K562 (cell line): ENCODE measurements around the gene SMURF1.

Experiments used
- RAD21 ChIP-seq, 2 experiments: fragments of 250-450 bp in 1 of 2; fragments of 450-650 bp in 1 of 2; sonication (Bioruptor Pico) in 1 of 2; formaldehyde crosslinking in 1 of 2; IDR thresholded peaks in 1 of 2; conservative IDR thresholded peaks in 1 of 2; 2 replicates each; pipeline versions ENCODE4 v1.4.0 to v1.8.0; 2020 to 2022; ENCODE audit warnings: mild to moderate bottlenecking in 2 of 2, moderate library complexity in 1 of 2
- TF ChIP-seq, protein P1 (sequence below): sonication (generic); formaldehyde crosslinking; IDR thresholded peaks from 2 replicates; pipeline ENCODE4 v1.8.0; 2022; ENCODE audit warnings: mild to moderate bottlenecking, low read depth, missing genetic modification reagents

DNA sequence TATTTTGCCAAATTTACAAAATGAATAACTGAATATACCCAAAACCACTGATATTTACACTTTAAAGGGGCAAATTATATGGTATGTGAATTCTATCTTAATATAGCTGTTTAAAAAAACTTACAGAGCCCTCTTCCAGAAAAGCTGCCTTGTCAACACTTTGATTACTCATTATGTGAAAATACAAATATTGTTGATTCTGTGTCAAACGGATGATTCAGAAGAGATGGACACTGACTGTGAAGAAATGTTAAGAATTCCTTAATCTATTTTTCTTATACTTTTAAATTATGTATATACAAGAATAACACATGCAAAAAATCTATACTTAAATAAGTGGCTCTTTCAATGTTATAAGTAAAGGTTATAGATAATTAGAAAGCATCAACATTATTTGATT lies 41.5 kb downstream of the SMURF1 start:
- TF ChIP-seq, protein P1, sequence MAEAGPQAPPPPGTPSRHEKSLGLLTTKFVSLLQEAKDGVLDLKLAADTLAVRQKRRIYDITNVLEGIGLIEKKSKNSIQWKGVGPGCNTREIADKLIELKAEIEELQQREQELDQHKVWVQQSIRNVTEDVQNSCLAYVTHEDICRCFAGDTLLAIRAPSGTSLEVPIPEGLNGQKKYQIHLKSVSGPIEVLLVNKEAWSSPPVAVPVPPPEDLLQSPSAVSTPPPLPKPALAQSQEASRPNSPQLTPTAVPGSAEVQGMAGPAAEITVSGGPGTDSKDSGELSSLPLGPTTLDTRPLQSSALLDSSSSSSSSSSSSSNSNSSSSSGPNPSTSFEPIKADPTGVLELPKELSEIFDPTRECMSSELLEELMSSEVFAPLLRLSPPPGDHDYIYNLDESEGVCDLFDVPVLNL (CRISPR knock-in tag), result no peak
- TF ChIP-seq RAD21 (CRISPR knock-in tag; conservative IDR thresholded peaks at IDR 0.05 in 1 of 2, IDR thresholded peaks at IDR 0.05 in 1 of 2), result no peak
